Measurements from ENCODE around the gene OR1F1. TPM values are rescaled to one million over a fixed set of nuclear protein-coding genes. Genes with fewer than 3 reads are reported as not detected.

Gene OR1F1
- polyA plus RNA-seq, 1 of the 3 experiments (the other 2 are of a cell fraction), result 0.71 TPM

DNA sequence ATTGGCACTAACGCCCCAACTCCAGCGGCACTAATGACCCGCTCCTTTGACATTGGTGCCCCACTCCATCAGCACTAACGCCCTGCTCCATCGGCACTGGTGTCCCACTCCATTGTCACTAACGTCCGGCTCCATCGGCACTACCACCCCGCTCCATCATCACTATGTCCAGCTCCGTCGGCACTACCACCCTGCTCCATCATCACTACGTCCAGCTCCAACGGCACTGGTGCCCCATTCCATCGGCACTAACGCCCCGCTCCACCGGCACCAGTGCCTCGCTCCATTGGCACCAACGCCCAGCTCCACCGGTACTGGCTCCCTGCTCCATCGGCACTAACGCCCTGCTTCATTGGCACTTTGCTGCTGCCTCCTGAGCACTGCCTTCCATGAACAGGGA lies 45.7 kb upstream of the OR1F1 start:
- H3K79me2 ChIP-seq (ENCODE audit: insufficient read depth), result no peaks in the 10 kb centered on the region
- no peaks in the 10 kb centered on the region for H3K9me3 ChIP-seq
- no peak overlapping the region for H3K4me2 ChIP-seq
- H3K4me3 ChIP-seq (ENCODE audit: low read depth in 2 of 2, low read length in 1 of 2), result no peak overlapping the region
- H3F3A ChIP-seq (replicated peaks; ENCODE audit: insufficient read depth), result no peaks in the 10 kb centered on the region
- no peak overlapping the region for H3K27ac ChIP-seq (ENCODE audit: low read depth in 2 of 2, low read length in 1 of 2)
- no peaks in the 10 kb centered on the region for H3K27me3 ChIP-seq (ENCODE audit: insufficient read depth)
- no peak for DNase-seq
- no peak overlapping the region for H3K9ac ChIP-seq
- TF ChIP-seq FOSL2 (IDR thresholded peaks at IDR 0.05; ENCODE audit: borderline replicate concordance, low read depth), result no peak
- no peak for TF ChIP-seq YY1 (IDR thresholded peaks at IDR 0.05; ENCODE audit: low read depth)
- TF ChIP-seq TEAD4 (IDR thresholded peaks at IDR 0.05; ENCODE audit: borderline replicate concordance, insufficient read depth), result no peak
- no peak for TF ChIP-seq ELF1 (IDR thresholded peaks at IDR 0.05)
- TF ChIP-seq FOXM1 (IDR thresholded peaks at IDR 0.05; ENCODE audit: low read depth), result no peak
- no peak for TF ChIP-seq NRF1 (IDR thresholded peaks at IDR 0.05; ENCODE audit: low read depth, low read length)
- no peak overlapping the region for H2AFZ ChIP-seq (ENCODE audit: low read depth)
- H3K9me2 ChIP-seq, result no peaks in the 10 kb centered on the region
- ChIA-PET POLR2A (no interaction called here), CTCF (interaction anchor here (3.3 kb wide), 1 partner anchor 12 kb away, joined by 10 read pairs; no protein-coding TSS in a partner anchor)
- peaks cover 0 to 7% of the 10 kb centered on the region in 2 experiments; a peak in 1 of 4 replicates for H3K4me1 ChIP-seq (ENCODE audit: control insufficient read depth in 1 of 2, insufficient read depth in 2 of 2, low read depth in 1 of 2, low read length in 1 of 2)
- H3K36me3 ChIP-seq (replicated peaks in 1 of 2; ENCODE audit: control insufficient read depth in 1 of 2, insufficient read depth in 2 of 2, low read length in 1 of 2), result peaks cover 5 to 38% of the 10 kb centered on the region in 2 experiments
- H4K20me1 ChIP-seq (ENCODE audit: insufficient read depth), result no peaks in the 10 kb centered on the region
- WGBS (ENCODE audit: low lambda C conversion rate), result 88% methylated on average over 22 of the region's 22 CpGs

DNA sequence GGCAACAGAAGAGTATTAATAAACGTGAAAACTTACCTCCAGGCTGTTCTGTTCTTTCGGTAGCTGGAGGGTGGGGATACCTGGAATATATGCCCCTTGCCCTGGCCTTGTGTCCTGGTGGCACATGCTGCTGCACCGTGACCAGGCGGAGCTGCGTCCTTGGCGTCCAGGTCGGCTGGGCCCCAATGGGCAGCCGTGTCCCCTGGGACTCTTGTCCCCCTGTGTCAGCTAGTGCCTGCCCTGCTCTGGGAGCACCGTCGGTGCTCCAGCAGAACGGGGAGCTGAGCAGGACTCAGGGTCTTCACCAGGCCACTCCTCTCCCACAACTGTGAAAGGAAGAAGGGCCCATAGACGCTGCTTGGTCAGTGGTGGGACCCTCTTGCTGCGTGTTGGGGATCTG lies 45.2 kb upstream of the OR1F1 start:
- peak; percentile 7 for DNase-seq
- Histone ChIP-seq H3K4me1 (ENCODE audit: control insufficient read depth in 1 of 2, insufficient read depth in 2 of 2, low read depth in 1 of 2, low read length in 1 of 2) (peaks cover 0 to 7% of the 10 kb centered on the region in 2 experiments; a peak in 1 of 4 replicates), H3K4me2 (no peak overlapping the region), H3K79me2 (ENCODE audit: insufficient read depth) (no peaks in the 10 kb centered on the region), H3K9ac (no peak overlapping the region), H3K36me3 (replicated peaks in 1 of 2; ENCODE audit: control insufficient read depth in 1 of 2, insufficient read depth in 2 of 2, low read length in 1 of 2) (peaks cover 4 to 35% of the 10 kb centered on the region in 2 experiments), H2AFZ (ENCODE audit: low read depth) (no peak overlapping the region), H3F3A (replicated peaks; ENCODE audit: insufficient read depth) (no peaks in the 10 kb centered on the region), H4K20me1 (ENCODE audit: insufficient read depth) (no peaks in the 10 kb centered on the region), H3K9me2 (no peaks in the 10 kb centered on the region), H3K27ac (ENCODE audit: low read depth in 2 of 2, low read length in 1 of 2) (no peak overlapping the region), H3K4me3 (ENCODE audit: low read depth in 2 of 2, low read length in 1 of 2) (no peak overlapping the region), H3K27me3 (ENCODE audit: insufficient read depth) (no peaks in the 10 kb centered on the region), H3K9me3 (no peaks in the 10 kb centered on the region)
- POLR2A ChIA-PET, result no interaction called here
- CTCF ChIA-PET, result interaction anchor here (3.3 kb wide), 1 partner anchor 13 kb away, joined by 10 read pairs; no protein-coding TSS in a partner anchor
- TF ChIP-seq FOSL2 (IDR thresholded peaks at IDR 0.05; ENCODE audit: borderline replicate concordance, low read depth), result no peak
- WGBS (ENCODE audit: low lambda C conversion rate), result 70% methylated on average over 4 of the region's 13 CpGs

DNA sequence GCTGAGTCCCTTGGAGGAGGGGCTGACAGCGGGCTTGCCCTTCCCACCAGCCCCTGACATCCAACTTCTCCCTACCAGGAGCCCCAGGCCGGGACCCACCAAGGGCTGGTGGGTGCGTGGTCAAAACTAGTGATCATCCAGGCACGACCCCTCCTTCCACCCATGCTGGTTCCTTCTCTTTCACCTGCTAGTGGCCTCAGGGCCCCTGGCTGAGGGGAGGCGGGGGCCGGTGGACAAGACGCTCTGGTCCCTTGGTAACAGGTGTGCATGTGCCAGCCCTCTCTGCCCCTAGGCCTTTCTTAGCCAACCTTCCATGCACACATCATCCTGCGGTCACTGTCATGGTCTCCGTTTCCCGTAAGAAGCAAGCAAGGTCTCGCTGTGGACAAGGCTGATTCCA lies 44.8 kb upstream of the OR1F1 start:
- Histone ChIP-seq H3K4me3 (ENCODE audit: low read depth in 2 of 2, low read length in 1 of 2) (no peak overlapping the region), H3K4me2 (no peak overlapping the region), H3K9me3 (no peaks in the 10 kb centered on the region), H3K9me2 (no peaks in the 10 kb centered on the region), H3K27me3 (ENCODE audit: insufficient read depth) (no peaks in the 10 kb centered on the region), H3K27ac (ENCODE audit: low read depth in 2 of 2, low read length in 1 of 2) (no peak overlapping the region), H3K4me1 (ENCODE audit: control insufficient read depth in 1 of 2, insufficient read depth in 2 of 2, low read depth in 1 of 2, low read length in 1 of 2) (peaks cover 0 to 7% of the 10 kb centered on the region in 2 experiments; a peak in 1 of 4 replicates), H3F3A (replicated peaks; ENCODE audit: insufficient read depth) (no peaks in the 10 kb centered on the region), H3K9ac (no peak overlapping the region), H2AFZ (ENCODE audit: low read depth) (no peak overlapping the region), H3K79me2 (ENCODE audit: insufficient read depth) (no peaks in the 10 kb centered on the region), H4K20me1 (ENCODE audit: insufficient read depth) (no peaks in the 10 kb centered on the region), H3K36me3 (replicated peaks in 1 of 2; ENCODE audit: control insufficient read depth in 1 of 2, insufficient read depth in 2 of 2, low read length in 1 of 2) (peaks cover 0 to 31% of the 10 kb centered on the region in 2 experiments)
- POLR2A ChIA-PET, result interaction anchor here (1.2 kb wide), 1 partner anchor 8 kb away, joined by 4 read pairs; the partner anchor contains the start of gene ZNF213
- peak; percentile 6 for DNase-seq
- 97% methylated on average over 10 of the region's 11 CpGs for WGBS (ENCODE audit: low lambda C conversion rate)
- CTCF ChIA-PET, result interaction anchor here (3.3 kb wide), 1 partner anchor 13 kb away, joined by 10 read pairs; no protein-coding TSS in a partner anchor
- TF ChIP-seq SIN3A (IDR thresholded peaks at IDR 0.05; ENCODE audit: borderline replicate concordance, low read depth, low read length), result no peak
- TF ChIP-seq, protein P1, sequence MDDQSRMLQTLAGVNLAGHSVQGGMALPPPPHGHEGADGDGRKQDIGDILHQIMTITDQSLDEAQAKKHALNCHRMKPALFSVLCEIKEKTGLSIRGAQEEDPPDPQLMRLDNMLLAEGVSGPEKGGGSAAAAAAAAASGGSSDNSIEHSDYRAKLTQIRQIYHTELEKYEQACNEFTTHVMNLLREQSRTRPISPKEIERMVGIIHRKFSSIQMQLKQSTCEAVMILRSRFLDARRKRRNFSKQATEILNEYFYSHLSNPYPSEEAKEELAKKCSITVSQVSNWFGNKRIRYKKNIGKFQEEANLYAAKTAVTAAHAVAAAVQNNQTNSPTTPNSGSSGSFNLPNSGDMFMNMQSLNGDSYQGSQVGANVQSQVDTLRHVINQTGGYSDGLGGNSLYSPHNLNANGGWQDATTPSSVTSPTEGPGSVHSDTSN (IDR thresholded peaks at IDR 0.05), result no peak
- TF ChIP-seq, protein P2, sequence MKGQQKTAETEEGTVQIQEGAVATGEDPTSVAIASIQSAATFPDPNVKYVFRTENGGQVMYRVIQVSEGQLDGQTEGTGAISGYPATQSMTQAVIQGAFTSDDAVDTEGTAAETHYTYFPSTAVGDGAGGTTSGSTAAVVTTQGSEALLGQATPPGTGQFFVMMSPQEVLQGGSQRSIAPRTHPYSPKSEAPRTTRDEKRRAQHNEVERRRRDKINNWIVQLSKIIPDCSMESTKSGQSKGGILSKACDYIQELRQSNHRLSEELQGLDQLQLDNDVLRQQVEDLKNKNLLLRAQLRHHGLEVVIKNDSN (IDR thresholded peaks at IDR 0.05; ENCODE audit: borderline replicate concordance, low read depth), result no peak
- TF ChIP-seq, protein P3, sequence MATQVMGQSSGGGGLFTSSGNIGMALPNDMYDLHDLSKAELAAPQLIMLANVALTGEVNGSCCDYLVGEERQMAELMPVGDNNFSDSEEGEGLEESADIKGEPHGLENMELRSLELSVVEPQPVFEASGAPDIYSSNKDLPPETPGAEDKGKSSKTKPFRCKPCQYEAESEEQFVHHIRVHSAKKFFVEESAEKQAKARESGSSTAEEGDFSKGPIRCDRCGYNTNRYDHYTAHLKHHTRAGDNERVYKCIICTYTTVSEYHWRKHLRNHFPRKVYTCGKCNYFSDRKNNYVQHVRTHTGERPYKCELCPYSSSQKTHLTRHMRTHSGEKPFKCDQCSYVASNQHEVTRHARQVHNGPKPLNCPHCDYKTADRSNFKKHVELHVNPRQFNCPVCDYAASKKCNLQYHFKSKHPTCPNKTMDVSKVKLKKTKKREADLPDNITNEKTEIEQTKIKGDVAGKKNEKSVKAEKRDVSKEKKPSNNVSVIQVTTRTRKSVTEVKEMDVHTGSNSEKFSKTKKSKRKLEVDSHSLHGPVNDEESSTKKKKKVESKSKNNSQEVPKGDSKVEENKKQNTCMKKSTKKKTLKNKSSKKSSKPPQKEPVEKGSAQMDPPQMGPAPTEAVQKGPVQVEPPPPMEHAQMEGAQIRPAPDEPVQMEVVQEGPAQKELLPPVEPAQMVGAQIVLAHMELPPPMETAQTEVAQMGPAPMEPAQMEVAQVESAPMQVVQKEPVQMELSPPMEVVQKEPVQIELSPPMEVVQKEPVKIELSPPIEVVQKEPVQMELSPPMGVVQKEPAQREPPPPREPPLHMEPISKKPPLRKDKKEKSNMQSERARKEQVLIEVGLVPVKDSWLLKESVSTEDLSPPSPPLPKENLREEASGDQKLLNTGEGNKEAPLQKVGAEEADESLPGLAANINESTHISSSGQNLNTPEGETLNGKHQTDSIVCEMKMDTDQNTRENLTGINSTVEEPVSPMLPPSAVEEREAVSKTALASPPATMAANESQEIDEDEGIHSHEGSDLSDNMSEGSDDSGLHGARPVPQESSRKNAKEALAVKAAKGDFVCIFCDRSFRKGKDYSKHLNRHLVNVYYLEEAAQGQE (IDR thresholded peaks at IDR 0.05; ENCODE audit: low read depth, low read length), result no peak
- TF ChIP-seq RAD21 (IDR thresholded peaks at IDR 0.05; ENCODE audit: low read length), result no peak
- TF ChIP-seq GABPA (IDR thresholded peaks at IDR 0.05; ENCODE audit: low read depth), result no peak
- no peak for TF ChIP-seq NRF1 (IDR thresholded peaks at IDR 0.05; ENCODE audit: low read depth, low read length)
- TF ChIP-seq FOXJ3 (CRISPR knock-in tag; IDR thresholded peaks at IDR 0.05), result no peak
- no peak for TF ChIP-seq YY1 (IDR thresholded peaks at IDR 0.05; ENCODE audit: low read depth)
- no peak for TF ChIP-seq TCF12 (IDR thresholded peaks at IDR 0.05)
- TF ChIP-seq TEAD4 (IDR thresholded peaks at IDR 0.05; ENCODE audit: borderline replicate concordance, insufficient read depth), result no peak
- TF ChIP-seq FOSL2 (IDR thresholded peaks at IDR 0.05; ENCODE audit: borderline replicate concordance, low read depth), result no peak
- no peak for TF ChIP-seq MEF2A (IDR thresholded peaks at IDR 0.05; ENCODE audit: borderline replicate concordance, low read depth)
- no peak for TF ChIP-seq EP300 (IDR thresholded peaks at IDR 0.05; ENCODE audit: borderline replicate concordance in 1 of 2, low read depth in 1 of 2, low read length in 1 of 2)
- TF ChIP-seq POLR2AphosphoS5 (IDR thresholded peaks at IDR 0.05; ENCODE audit: low read depth, low read length), result no peak
